Inflammatory macrophage (primary cell): ENCODE measurements around the gene PEX19.

Experiments
- DNase-seq, 2 donors: peaks; one replicate each; pipeline ENCODE4 v3.0.0-alpha.2; 2020 to 2022

PEX19 gene

DNA sequence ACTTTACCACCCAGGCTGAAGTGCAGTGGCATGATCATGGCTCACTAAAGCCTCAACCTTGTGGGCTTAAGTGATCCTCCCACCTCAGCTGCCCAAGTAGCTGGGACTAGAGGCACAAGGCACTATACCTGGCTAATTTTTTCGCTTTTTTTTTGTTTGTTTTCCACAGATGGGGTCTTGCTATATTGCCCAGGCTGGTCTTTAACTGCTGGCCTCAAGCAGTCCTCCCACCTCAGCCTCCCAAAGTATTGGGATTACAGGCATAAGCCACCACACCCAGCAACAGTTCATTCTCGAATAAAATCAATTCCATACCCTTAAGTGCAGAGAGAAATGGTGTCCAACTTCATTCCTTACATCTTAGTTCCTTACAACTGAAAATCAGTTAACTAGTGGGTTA is 47.4 kb downstream of the PEX19 start:
- DNase-seq, result no peak

DNA sequence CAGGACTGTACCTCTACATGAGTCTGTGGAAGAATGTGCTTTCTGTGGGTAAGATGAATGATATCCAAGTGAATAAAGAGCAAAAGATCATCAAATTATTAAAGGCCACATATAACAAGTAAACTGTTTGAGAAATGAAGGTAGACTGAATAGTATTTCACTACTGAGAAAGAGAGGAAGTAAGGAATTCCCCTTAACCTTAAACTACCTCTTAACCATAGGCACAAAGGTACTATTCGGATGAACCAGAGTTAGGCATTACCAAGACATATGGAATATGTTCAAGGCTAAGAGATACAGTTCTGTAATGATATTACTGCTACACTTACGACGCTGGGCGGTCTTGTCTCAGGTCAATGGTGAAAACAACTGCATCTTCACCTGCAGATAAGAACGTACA is 48.1 kb downstream of the PEX19 start:
- no peak for DNase-seq

DNA sequence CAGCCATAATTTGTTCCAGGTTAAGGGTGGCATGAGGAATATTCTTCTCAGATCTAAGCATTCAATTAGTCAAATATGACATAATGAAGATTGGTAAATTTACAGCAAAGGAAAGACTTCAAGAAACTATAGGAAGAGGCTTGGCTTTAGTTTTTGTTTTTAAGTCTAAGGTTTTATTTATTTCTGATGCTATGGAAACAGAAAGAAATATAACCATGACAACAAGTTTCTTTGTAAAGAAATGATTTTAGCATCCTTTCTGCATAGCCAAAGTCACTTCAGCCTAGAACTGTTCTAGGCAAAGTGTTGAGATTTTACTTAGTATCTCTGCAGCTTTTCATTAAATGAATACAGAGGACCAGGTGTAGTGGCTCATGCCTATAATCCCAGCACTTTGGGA is 52.0 kb downstream of the PEX19 start:
- DNase-seq, result no peak

DNA sequence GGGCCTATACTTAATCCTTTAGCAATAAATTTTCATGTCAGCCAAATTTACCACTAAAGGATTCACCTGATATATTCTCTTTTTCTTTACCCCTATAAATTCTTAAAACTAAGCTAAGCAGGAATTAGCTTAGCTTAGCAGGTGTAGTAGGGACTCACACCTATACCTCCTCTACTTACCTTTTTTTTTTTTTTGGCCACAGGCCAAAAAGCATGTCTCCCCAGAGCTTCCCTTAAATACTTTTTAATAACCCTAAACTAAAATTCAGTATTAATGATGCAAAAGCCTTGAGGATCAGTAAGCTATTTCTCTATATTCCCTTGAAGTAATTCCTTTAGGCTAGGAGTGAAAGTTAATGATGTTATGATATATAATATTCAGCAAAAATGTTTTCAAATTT is 56.5 kb downstream of the PEX19 start:
- DNase-seq, result no peak

DNA sequence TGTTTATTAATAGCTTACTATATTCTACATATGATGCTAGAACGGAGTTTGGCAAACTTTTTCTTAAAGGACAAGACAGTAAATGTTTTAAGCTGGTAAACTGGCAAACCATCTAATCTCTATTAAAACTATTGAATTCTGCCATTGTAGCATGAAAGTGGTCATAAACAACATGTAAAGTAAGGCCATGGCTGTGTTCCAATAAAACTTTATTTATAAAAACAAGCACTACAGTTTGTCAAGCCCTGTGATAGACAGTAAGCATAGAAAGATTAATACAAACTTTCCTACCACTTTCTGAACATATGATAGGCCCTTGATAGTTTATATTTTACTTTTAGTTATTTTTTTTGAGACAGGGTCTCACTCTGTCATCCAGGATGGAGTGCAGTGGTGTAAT is 57.4 kb downstream of the PEX19 start:
- no peak for DNase-seq

DNA sequence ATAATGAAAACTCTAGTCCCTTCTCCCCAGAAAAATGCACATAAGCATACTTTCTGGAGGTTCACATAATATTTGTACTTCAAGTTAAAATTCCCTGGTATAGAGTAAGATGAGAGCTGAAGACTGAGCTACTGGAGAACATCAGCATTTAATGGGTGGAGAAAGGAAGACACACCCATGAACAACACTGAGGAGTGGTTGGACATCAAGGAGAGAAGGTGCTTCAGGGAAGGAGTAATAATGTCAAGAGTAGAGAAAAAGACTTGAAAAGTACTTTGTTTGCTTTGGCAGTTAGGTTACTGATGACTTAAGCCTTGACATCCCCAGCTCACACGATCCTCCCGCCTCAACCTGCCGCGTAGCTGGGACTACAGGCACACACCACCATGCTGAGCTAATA is 57.9 kb downstream of the PEX19 start:
- DNase-seq, result no peak
